HG03457 (cell line): ENCODE results near the gene AGBL2.
"Not testable (repeated sequence)": the region's sequence is repeated elsewhere in the genome, so short reads cannot be mapped to it uniquely, and the experiment has no call there.

Source experiments
- ATAC-seq: cut with Tn5 transposase; IDR thresholded peaks from one replicate; pipeline ENCODE4 v1.9.1; 2021; ENCODE audit warnings: moderate number of reproducible peaks; ENCODE audit not compliant: unreplicated experiment

AGBL2 gene, protein sequence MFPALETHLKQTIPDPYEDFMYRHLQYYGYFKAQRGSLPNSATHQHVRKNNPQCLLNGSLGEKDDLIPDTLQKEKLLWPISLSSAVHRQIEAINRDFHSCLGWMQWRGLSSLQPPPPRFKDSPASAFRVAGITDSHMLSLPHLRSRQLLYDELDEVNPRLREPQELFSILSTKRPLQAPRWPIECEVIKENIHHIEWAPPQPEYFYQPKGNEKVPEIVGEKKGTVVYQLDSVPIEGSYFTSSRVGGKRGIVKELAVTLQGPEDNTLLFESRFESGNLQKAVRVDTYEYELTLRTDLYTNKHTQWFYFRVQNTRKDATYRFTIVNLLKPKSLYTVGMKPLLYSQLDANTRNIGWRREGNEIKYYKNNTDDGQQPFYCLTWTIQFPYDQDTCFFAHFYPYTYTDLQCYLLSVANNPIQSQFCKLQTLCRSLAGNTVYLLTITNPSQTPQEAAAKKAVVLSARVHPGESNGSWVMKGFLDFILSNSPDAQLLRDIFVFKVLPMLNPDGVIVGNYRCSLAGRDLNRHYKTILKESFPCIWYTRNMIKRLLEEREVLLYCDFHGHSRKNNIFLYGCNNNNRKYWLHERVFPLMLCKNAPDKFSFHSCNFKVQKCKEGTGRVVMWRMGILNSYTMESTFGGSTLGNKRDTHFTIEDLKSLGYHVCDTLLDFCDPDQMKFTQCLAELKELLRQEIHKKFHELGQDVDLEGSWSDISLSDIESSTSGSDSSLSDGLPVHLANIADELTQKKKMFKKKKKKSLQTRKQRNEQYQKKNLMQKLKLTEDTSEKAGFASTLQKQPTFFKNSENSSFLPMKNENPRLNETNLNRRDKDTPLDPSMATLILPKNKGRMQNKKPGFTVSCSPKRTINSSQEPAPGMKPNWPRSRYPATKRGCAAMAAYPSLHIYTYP

DNA sequence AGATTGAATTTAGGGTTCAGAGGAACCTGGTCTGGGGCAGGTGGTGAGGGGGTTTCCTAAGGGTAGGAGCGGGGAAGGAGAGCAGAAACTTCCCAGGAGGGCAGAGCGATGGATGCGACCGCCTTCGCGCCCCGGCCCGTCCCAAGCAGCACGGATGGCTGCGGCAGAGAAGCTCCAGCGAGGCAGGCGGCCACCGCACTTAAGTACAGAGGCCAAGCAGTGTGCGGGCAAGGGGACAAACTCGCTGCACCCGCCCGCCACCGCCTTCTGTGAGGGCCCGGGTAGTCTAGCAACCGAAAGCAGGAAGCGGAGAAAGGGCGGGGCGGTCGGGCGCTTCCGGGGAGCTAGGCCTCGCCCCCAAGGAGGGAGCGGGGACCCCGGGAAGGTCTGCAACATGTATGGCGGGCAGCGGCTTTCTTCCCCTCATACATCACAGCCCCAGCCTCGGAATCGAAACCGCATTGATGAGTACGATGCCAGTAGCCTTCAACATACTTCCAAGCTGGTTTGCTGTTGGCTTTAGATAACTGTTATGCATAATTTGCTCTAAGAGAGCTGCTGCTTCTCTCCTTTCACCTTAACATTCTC, at the start of gene AGBL2:
TSS of gene AGBL2 (minus strand) at position 288 of the 588 bp plus-strand sequence. CDS start 719 bp downstream, outside the sequence.
- peak; percentile 92 for ATAC-seq

DNA sequence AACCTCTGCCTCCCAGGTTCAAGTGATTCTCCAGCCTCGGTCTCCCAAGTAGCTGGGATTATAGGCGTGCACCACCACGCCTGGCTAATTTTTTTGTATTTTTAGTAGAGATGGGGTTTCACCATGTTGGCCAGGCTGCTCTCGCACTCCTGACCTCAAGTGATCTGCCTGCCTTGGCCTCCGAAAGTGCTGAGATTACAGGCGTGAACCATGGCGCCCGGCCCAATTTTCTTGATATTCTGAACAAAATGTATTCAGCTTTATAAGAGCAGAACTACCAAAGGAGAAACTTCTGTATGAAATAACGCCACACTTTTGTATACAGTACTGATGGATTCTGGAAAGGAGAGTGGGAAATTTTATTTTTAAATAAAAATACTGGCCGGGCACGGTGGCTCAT, 44.1 kb upstream of the AGBL2 start:
- ATAC-seq, result not testable (repeated sequence)

DNA sequence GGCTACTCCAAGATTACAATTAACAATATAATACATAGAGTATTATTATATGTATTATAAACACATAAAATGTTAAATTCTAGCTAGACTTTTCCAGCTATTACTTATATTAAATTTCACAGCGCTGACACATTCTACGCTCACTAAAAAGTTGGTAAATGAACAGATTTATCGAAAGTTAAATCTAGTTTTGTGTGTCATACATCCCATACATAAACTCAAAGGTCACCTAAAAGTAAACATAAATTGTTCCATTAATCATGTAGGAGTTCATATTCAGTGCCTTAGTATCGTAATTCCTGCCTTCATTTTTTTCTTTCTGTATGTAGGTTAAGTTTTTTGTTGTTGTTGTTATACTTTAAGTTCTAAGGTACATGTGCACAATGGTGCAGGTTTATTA, 41.0 kb upstream of the AGBL2 start:
- ATAC-seq, result no peak

DNA sequence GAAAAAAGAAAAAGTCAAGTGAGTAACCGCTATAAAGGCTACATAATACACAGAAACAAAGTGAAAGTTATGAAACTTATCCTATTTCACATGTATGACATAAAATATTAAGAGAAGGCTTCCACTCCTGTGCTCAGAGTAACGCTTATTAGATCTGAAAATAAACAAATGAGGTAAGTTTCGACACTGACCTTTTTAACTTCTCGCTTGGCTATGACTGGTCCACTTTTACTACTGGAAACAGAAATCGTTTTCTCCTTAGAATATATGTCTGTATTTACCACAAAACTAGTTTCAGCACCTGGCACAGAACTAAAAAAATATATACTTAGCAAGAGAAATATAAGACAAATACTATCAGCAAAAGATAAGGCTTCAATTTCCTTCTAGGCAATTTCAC, 35.6 kb upstream of the AGBL2 start:
- ATAC-seq, result no peak

DNA sequence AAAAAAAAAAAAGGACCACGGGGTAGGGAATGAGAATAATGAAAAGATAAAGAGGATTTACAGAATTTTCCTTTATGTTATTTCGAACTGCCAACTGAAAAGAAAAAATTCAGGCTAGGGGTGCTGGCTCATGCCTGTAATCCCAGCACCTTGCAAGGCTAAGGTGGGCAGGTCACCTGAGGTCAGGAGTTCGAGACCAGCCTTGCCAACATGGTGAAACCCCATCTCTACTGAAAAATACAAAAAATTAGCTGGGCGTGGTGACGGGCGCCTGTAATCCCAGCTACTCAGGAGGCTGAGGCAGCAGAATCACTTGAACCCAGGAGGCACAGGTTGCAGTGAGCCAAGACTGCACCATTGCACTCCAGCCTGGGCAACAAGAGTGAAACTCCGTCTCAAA, 27.3 kb upstream of the AGBL2 start:
- ATAC-seq, result not testable (repeated sequence)

DNA sequence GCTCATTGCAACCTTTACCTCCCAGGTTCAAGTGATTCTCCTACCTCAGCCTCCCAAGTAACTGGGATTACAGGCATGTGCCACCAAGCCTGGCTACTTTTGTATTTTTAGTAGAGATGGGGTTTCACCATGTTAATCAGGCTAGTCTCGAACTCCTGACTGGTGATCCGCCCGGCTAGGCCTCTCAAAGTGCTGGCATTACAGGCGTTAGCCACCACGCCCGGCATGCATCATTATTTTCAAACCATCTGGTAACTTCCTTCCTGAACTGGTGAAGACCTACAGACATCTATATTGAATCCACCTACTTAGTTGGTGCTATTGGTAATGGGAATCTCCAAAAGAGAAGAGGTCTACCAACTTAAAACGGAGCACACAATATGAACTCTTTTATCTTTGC, 22.6 kb upstream of the AGBL2 start:
- not testable (repeated sequence) for ATAC-seq

DNA sequence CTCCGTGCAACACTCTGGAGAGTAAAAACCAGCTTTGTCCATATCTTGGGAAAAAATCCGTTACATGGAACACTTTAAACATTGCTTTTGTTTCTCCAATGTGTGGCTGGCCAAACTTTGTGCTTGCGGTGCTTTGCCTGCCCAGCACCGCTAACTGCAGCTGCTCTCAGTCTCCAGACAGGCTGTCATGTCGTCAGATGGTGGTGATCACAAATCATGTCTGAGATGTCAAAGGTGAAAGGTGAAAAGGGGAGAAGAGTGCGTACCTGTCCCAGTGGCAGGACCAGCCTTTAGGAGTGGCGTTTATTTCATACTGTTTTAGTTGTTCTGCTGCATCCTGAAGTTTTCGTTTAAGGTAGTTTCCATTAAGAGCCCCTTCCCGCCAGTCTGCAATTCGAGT, 17.1 kb upstream of the AGBL2 start:
- ATAC-seq, result no peak

DNA sequence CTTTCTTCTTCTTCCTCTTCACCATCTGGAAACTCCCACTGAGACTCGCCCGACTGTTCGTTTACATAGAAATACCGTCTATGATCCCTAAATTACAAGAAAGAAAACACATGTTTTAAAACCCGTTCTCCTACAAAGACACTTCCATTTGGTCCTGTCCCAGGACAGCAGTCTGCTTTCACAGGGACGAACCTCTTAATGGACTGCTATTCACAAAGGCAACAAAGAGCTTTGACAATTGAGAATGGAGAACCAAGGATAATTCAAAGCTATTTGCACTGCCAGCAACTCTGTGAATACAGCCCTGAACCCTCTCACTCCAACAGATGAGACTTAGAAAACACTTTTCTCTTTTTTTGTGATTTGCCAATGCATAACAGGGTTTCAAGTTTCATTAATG, 16.3 kb upstream of the AGBL2 start:
- no peak for ATAC-seq

DNA sequence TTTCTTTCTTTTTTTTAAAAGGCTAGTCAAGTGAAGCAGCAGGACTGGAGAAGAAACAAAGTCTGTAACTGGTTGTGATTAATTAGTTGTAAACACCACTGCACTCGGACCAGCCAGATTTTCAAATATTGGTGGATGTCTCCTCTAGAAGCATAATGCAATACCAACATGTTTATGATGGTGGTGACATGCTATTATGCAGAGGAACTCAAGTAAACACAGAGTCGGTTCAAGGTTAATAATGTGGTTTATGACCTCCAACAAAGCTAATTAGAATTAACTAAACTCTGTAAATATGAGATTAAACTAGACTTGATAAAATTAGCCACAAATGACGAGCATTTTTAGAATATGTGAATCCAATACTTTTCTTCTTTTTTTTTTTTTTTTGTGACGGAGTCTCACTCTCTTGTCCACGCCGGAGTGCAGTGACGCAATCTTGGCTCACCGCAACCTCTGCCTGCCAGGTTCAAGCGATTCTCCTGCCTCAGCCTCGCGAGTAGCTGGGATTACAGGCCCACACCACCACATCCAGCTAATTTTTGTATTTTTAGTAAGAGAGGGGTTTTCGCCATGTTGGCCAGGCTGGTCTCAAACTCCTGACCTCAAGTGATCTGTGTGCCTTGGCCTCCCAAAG, 11.8 kb upstream of the AGBL2 start:
- no peak for ATAC-seq

DNA sequence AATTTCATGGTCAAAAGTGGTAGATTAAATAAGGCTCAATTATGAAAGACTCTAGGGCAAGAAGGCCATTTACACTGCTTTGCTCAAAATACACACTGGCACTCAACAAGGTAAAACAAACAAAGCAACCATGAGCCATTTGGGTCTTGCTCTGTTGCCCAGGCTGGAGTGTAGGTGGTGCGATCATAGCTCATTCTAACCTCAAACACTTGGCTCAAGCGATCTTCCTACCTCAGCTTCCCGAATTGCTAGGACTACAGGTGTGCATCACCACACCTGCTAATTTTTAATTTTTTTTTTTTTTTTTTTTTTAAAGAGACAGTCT, 10.9 kb upstream of the AGBL2 start:
- no peak for ATAC-seq

DNA sequence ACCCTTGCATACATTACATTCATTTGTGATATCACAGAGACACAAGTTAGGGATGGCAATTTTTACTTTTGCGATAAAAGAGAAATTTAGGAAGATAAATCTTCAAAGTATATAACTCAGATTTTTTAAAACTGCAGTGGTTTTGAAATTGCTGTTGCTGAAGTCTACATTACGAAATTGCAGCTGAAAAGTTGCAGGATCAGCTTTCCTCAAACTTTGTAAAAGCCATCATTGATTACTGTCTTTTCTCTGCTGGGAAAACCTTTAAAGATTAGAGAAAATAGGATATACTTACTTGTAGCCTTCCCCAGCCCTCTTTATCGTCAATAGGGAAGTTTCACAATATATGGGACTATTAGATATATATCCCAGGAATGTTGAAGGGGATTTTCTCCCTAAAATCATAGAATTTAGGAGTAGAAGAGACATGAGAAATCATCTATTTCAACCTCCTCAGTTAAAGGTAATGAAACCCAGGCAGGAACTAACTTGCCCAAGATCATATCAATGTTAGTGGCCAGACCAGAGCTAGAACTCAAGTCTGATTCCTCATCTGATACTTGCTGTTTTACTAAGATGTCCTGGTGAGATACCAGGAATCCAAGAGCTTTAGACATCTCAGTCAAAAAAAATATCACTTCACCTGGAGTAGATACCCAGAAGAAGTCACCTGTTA, 10.4 kb upstream of the AGBL2 start:
- no peak for ATAC-seq

DNA sequence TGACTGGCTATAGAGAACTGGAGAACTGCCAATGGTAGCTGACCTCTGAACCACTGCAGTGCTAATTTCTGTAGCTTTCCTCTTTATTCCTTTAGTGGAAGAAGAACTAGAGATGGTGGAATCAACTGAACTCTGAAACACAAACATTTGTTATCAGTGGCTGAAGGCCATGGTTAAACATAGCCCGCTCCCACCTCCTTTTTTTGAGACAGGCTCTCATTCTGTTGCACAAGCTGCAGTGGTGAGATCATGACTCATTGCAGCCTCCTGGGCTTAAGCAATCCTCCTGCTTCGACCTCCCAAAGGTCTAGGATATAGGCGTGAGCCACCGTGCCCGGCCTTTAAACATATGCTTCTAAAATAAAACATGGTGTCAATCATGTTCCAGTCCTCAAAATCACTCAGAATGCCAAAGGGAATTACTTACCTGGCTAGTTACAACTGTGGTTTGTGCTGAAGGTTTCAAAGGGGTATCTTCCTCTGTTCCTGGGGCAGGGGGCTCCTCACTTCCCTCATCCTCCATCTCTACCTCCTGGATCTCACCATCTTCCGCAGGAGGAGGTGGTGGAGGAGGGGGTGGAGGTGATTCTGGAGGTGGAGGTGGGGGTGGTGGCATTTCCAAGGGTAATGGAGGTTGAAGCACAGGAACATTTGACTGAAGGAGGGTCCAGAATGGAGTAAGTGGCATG, 9.0 kb upstream of the AGBL2 start:
- no peak for ATAC-seq

DNA sequence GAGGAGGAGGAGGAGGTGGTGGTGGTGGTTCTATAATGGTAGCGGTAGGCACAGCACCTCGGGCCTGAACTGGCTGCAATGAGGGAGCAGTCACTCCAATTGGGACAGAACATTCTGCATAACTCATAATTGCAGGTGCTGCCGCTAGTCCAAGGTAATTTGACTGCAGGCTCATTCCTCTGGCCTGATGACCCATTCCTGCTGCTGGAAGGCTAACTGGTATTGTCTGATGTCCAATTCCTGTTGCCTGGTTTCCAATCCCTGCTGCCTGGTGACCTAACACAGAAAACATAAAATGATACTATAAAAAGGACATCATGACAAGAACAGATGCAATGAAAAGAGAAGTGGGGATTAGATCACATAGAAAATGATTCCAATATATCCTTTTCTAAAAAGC, 7.9 kb upstream of the AGBL2 start:
- no peak for ATAC-seq

DNA sequence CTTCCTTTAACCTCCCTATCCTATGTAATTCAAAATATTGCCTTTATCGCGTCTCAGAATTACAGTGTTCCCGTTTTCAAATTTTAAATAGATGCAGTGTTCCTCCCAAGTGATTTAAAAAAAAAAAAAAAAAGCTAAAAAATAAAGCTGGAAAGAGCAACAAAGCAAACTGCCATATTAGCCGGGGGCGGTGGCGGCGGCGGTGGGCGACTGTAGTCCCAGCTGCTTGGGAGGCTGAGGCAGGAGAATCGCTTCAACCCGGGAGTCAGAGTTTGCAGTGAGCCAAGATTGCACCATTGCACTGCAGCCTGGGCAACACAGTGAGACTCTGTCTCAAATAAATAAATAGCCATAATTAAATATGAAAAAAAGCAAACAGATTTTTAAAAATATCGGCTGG, 5.5 kb upstream of the AGBL2 start:
- ATAC-seq, result no peak

DNA sequence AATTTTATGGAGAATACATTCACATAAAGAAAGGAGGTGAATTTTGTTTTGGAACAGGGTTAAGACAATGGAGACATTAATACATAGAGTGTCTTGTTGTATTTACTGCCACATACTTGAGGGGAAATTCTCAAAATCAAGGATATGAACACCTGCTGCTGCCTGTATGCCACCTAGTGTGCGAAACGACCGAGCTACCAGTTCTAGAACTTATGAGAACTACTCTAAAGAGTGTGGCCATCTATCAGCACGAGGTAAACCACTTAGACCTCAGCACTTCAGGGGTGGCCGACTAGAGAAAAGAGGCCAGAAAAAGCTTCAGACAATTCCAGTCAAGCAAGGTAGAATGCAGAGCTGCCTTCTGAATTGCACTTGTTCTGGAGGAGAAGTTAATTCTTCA, 1.5 kb upstream of the AGBL2 start:
- no peak for ATAC-seq

DNA sequence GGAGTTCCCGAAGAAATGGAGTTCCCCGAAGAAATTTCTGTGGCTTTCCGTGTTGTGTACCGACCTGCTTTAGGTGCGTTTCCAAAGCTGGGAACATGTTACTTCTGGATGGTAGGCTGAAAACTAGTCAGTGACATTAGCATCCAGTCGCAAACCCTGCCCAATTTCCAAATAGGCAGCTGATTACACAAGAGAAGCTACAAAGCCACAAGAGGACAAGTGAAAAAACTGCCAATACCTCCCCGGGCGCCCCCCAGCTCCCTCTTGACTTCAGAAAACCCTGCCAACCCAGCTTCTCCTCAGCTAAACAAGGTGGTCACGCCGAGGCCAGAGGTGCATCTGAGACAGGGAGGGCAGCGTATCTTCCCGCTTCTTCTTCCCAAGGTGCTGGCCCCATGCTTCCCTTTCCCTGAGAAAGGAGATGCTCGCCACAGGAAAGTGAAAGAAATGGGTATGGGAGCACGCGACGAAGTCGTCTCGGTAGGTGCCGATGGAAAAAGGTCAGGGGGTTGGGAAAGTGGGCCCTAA, 551 bp downstream of the AGBL2 start:
- no peak for ATAC-seq

DNA sequence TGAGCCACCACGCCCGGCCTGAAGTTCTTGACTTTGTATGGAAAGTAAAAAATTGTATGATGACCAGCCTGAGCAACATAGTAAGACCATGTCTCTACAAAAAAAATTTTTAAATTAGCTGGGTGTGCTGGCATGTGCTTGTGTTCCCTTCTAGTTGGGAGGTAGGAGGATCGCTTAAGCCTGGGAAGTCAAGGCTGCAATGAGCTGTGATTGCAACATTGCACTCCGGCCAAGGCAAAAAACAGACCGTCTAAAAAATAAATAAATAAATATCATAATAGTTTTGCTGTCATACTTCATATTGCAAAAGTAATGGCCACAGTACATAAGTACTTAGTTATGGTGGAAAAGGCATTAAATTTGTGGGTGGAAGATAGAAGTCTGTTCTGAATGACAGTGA, 3.4 kb downstream of the AGBL2 start:
- ATAC-seq, result no peak

DNA sequence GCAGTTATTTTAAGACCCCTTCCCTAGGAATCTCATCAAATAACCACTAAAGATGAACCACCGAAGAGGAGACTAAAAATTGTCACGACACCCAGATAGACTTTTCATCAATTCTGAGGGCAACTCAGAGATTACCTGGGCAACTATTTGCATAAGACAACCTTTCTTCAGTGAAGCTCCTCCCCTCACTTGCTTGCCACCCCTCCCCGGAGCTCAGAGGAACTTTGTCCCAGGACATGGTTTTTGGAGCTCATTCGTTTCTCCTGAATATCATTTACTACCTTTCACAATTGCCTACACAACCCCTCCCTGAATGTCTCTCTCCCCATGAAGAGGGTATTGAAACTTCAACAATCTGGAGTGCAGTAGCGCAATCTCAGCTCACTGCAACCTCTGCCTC, 3.9 kb downstream of the AGBL2 start:
- no peak for ATAC-seq

DNA sequence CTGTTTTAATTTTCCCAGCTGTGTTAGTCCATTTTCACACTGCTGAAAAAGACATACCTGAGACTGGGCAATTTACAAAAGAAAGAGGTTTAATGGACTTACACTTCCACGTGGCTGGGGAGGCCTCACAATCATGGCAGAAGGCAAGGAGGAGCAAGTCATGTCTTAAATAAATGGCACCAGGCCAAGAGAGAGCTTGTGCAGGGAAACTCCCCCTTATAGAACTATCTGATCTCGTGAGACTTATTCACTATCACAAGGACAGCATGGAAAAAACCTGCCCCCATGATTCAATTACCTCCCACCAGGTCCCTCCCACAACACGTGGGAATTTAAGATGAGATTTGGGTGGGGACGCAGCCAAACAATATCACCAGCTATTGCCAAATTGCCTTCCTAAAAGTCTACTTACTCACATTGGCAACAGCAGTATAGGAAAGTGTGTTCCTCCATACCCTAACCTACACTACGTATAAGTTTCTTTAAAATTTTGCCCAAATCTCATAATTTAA, 7.8 kb downstream of the AGBL2 start:
- ATAC-seq, result not testable (repeated sequence)

DNA sequence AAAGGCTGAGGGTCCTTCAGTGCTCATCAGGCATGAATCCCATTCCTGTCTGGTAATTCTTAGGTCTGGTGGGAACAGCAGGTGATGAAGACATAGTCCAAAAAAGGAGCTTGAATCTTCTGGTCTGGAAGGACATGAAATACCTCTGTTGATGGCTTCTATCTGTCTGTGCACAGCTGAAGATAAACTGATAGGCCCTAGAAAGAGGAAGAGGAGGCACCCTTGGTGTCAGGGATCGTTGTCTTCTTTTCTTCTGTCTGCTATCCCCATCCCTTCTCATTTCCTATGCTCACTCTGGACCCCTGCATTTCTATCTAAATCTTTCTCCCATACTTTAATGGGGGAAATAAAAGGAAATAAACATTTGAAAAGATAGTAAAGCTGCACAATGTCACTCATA, 9.4 kb downstream of the AGBL2 start:
- no peak for ATAC-seq
